GM19239 (cell line): ENCODE results near the gene CDC42BPB.
A peak's percentile ranks its signal among the peaks of the same experiment; 100 is the strongest.
"Not testable (repeated sequence)": the region's sequence is repeated elsewhere in the genome, so short reads cannot be mapped to it uniquely, and the experiment has no call there.

ENCODE experiments used
- DNase-seq: peaks from one replicate; pipeline ENCODE4 v3.0.0; 2011; ENCODE audit warnings: low spot score; ENCODE audit not compliant: insufficient read length
- FAIRE-seq: peaks from 2 replicates; lab custom pipeline; 2011; peaks lifted over from hg19 to GRCh38; lab: Jason Lieb, UNC

The CDC42BPB gene

GRCh38 chr14:103055695-103056094 lies 1.7 kb downstream of the CDC42BPB start:
- DNase-seq, result no peak
- FAIRE-seq, result no peak

- no peak for DNase-seq
- no peak for FAIRE-seq
Observed at GRCh38 chr14:103052407-103052806, 4.9 kb downstream of the CDC42BPB start.

- FAIRE-seq, result no peak
- no peak for DNase-seq
Observed at GRCh38 chr14:103050935-103051334, 6.4 kb downstream of the CDC42BPB start.

GRCh38 chr14:103047453-103047852 lies 9.9 kb downstream of the CDC42BPB start:
- not testable (repeated sequence) for DNase-seq, FAIRE-seq

GRCh38 chr14:103045371-103045869 lies 11.9 kb downstream of the CDC42BPB start:
- DNase-seq (peak; percentile 23), FAIRE-seq (peak; percentile 40)

- DNase-seq (no peak), FAIRE-seq (no peak)
Observed at GRCh38 chr14:103043257-103044015, 13.9 kb downstream of the CDC42BPB start.

- DNase-seq, result no peak
- no peak for FAIRE-seq
Observed at GRCh38 chr14:103041464-103041863, 15.9 kb downstream of the CDC42BPB start.

- DNase-seq, result no peak
Observed at GRCh38 chr14:103033681-103034096, 23.7 kb downstream of the CDC42BPB start.

GRCh38 chr14:103031956-103032355 lies 25.4 kb downstream of the CDC42BPB start:
- FAIRE-seq (no peak), DNase-seq (no peak)

More at GRCh38 chr14:103033681-103034096, 23.7 kb downstream of the CDC42BPB start:
- no peak for FAIRE-seq

- DNase-seq (no peak), FAIRE-seq (no peak)
Observed at GRCh38 chr14:103031566-103031911, 25.8 kb downstream of the CDC42BPB start.

GRCh38 chr14:103030741-103031565 lies 26.4 kb downstream of the CDC42BPB start:
- FAIRE-seq (no peak), DNase-seq (no peak)

GRCh38 chr14:103029936-103030335 lies 27.4 kb downstream of the CDC42BPB start:
- no peak for DNase-seq
- FAIRE-seq, result no peak

GRCh38 chr14:103028772-103029171 lies 28.6 kb downstream of the CDC42BPB start:
- FAIRE-seq (no peak), DNase-seq (no peak)

- FAIRE-seq (no peak), DNase-seq (no peak)
Observed at GRCh38 chr14:103028161-103028767, 29.1 kb downstream of the CDC42BPB start.

GRCh38 chr14:103027451-103027850 lies 29.9 kb downstream of the CDC42BPB start:
- FAIRE-seq (no peak), DNase-seq (no peak)

GRCh38 chr14:103026988-103027387 lies 30.4 kb downstream of the CDC42BPB start:
- no peak for DNase-seq
- no peak for FAIRE-seq

- not testable (repeated sequence) for FAIRE-seq, DNase-seq
Observed at GRCh38 chr14:103026196-103026595, 31.2 kb downstream of the CDC42BPB start.

- DNase-seq, result no peak
- FAIRE-seq, result no peak
Observed at GRCh38 chr14:103023881-103024473, 33.4 kb downstream of the CDC42BPB start.

GRCh38 chr14:103022685-103023044 lies 34.7 kb downstream of the CDC42BPB start:
- FAIRE-seq (no peak), DNase-seq (no peak)

GRCh38 chr14:103022002-103022684 lies 35.2 kb downstream of the CDC42BPB start:
- FAIRE-seq (no peak), DNase-seq (no peak)
